Measurements from ENCODE around the gene LYPD8.

DNA sequence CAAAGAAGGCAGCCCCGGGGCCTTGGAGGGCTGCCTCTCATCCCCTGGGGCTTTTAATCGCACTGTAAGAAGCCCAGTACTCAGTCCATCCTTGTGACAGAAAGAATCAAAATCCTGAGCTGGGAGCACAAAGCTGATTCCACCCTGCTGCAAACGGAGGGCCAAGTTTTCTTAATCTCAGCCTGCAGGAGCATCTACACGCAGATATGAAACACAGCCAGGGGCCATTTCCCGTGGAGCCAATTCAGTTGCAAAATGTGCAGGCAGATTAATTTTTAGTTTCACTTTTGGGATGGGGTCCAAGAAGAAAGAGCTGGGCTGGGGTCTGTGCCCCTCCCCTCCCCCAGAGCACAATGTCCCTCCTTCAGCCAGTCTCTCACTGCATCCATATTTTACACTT lies 4.4 kb downstream of the LYPD8 start:
- TF ChIP-seq, protein P1, sequence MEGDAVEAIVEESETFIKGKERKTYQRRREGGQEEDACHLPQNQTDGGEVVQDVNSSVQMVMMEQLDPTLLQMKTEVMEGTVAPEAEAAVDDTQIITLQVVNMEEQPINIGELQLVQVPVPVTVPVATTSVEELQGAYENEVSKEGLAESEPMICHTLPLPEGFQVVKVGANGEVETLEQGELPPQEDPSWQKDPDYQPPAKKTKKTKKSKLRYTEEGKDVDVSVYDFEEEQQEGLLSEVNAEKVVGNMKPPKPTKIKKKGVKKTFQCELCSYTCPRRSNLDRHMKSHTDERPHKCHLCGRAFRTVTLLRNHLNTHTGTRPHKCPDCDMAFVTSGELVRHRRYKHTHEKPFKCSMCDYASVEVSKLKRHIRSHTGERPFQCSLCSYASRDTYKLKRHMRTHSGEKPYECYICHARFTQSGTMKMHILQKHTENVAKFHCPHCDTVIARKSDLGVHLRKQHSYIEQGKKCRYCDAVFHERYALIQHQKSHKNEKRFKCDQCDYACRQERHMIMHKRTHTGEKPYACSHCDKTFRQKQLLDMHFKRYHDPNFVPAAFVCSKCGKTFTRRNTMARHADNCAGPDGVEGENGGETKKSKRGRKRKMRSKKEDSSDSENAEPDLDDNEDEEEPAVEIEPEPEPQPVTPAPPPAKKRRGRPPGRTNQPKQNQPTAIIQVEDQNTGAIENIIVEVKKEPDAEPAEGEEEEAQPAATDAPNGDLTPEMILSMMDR (IDR thresholded peaks at IDR 0.05) = no peak
- TF ChIP-seq POLR2AphosphoS5 (IDR thresholded peaks at IDR 0.05) (no peak), POLR2A (IDR thresholded peaks at IDR 0.05; ENCODE audit: low read depth) (no peak)
